Activated CD8-positive, alpha-beta memory T cell treated with anti-CD3 and anti-CD28 coated beads, Interleukin-2, amount 50 U/mL, for 48 hours (primary cell): ENCODE results near the gene DRG1.
"Not testable (repeated sequence)": the region's sequence is repeated elsewhere in the genome, so short reads cannot be mapped to it uniquely, and the experiment has no call there.

Experiments
- DNase-seq: peaks from one replicate; pipeline ENCODE4 v3.0.0-alpha.2; 2020

Gene DRG1

GRCh38 chr22:31399211-31400022 is at the start of gene DRG1:
DRG1 (plus strand) TSS chr22:31399604; CDS start chr22:31399684, 80 bp downstream.
- peak; percentile 97 for DNase-seq

- no peak for DNase-seq
Observed at GRCh38 chr22:31349960-31350359, 49.4 kb upstream of the DRG1 start.

- no peak for DNase-seq
Observed at GRCh38 chr22:31350410-31350863, 49.0 kb upstream of the DRG1 start.

GRCh38 chr22:31354515-31354914 is 44.9 kb upstream of the DRG1 start:
- no peak for DNase-seq

GRCh38 chr22:31360029-31360428 is 39.4 kb upstream of the DRG1 start:
- no peak for DNase-seq

GRCh38 chr22:31361743-31362142 is 37.7 kb upstream of the DRG1 start:
- no peak for DNase-seq

GRCh38 chr22:31363885-31364465 is 35.4 kb upstream of the DRG1 start:
- no peak for DNase-seq

- DNase-seq, result no peak
Observed at GRCh38 chr22:31367426-31367825, 32.0 kb upstream of the DRG1 start.

- DNase-seq, result no peak
Observed at GRCh38 chr22:31377612-31378011, 21.8 kb upstream of the DRG1 start.

- DNase-seq, result no peak
Observed at GRCh38 chr22:31378123-31378522, 21.3 kb upstream of the DRG1 start.

- not testable (repeated sequence) for DNase-seq
Observed at GRCh38 chr22:31378651-31379050, 20.8 kb upstream of the DRG1 start.

- no peak for DNase-seq
Observed at GRCh38 chr22:31393893-31394292, 5.5 kb upstream of the DRG1 start.

GRCh38 chr22:31394326-31394725 is 5.1 kb upstream of the DRG1 start:
- DNase-seq, result no peak

GRCh38 chr22:31398231-31398630 is 1.2 kb upstream of the DRG1 start:
- no peak for DNase-seq

- DNase-seq, result no peak
Observed at GRCh38 chr22:31400023-31400397, 606 bp downstream of the DRG1 start.

- not testable (repeated sequence) for DNase-seq
Observed at GRCh38 chr22:31402350-31402749, 2.9 kb downstream of the DRG1 start.

GRCh38 chr22:31425331-31426050 is 26.1 kb downstream of the DRG1 start:
- DNase-seq, result no peak

- no peak for DNase-seq
Observed at GRCh38 chr22:31431950-31432349, 32.5 kb downstream of the DRG1 start.

GRCh38 chr22:31436132-31436531 is 36.7 kb downstream of the DRG1 start:
- no peak for DNase-seq

- no peak for DNase-seq
Observed at GRCh38 chr22:31439808-31440207, 40.4 kb downstream of the DRG1 start.

GRCh38 chr22:31440681-31441080 is 41.3 kb downstream of the DRG1 start:
- DNase-seq, result no peak

GRCh38 chr22:31441652-31442051 is 42.2 kb downstream of the DRG1 start:
- DNase-seq, result no peak

- DNase-seq, result no peak
Observed at GRCh38 chr22:31442768-31443489, 43.5 kb downstream of the DRG1 start.
